HG03342 (cell line): ENCODE data around the gene PRSS36.
A peak's percentile ranks its signal among the peaks of the same experiment; 100 is the strongest.

Source experiments
- ATAC-seq: cut with Tn5 transposase; IDR thresholded peaks from one replicate; pipeline ENCODE4 v1.9.1; 2021; ENCODE audit warnings: mild to moderate bottlenecking, moderate library complexity; ENCODE audit not compliant: unreplicated experiment

The PRSS36 gene

GRCh38 chr16:31128711-31129567 lies 20.9 kb downstream of the PRSS36 start:
- ATAC-seq = no peak

GRCh38 chr16:31127182-31127581 lies 22.7 kb downstream of the PRSS36 start:
- no peak for ATAC-seq

- ATAC-seq = no peak
Measured at GRCh38 chr16:31125844-31126243, 24.0 kb downstream of the PRSS36 start.

- no peak for ATAC-seq
Measured at GRCh38 chr16:31120129-31120528, 29.7 kb downstream of the PRSS36 start.

GRCh38 chr16:31118223-31119155 lies 31.4 kb downstream of the PRSS36 start:
- ATAC-seq = no peak

GRCh38 chr16:31117384-31118222 lies 32.3 kb downstream of the PRSS36 start, which contains the start of gene KAT8:
TSS of gene KAT8 (plus strand) at chr16:31117664. CDS start at chr16:31117682, 18 bp downstream.
- ATAC-seq = peak; percentile 85

GRCh38 chr16:31114468-31114867 lies 35.4 kb downstream of the PRSS36 start:
- no peak for ATAC-seq

GRCh38 chr16:31113121-31114120 lies 36.4 kb downstream of the PRSS36 start:
- no peak for ATAC-seq

GRCh38 chr16:31112711-31113110 lies 37.2 kb downstream of the PRSS36 start:
- no peak for ATAC-seq

GRCh38 chr16:31111881-31112466 lies 37.9 kb downstream of the PRSS36 start:
- ATAC-seq = no peak

- no peak for ATAC-seq
Measured at GRCh38 chr16:31110106-31111034, 39.5 kb downstream of the PRSS36 start.

GRCh38 chr16:31109622-31110021 lies 40.2 kb downstream of the PRSS36 start:
- no peak for ATAC-seq

- ATAC-seq = no peak
Measured at GRCh38 chr16:31108794-31109558, 40.9 kb downstream of the PRSS36 start.

GRCh38 chr16:31108035-31108793 lies 41.7 kb downstream of the PRSS36 start, which contains the start of gene BCKDK:
TSS of gene BCKDK (plus strand) at chr16:31108386. CDS start at chr16:31109224, 838 bp downstream.
- peak; percentile 71 for ATAC-seq

- ATAC-seq = peak; percentile 55
Measured at GRCh38 chr16:31107465-31107867, 42.4 kb downstream of the PRSS36 start.
